ENCODE results near the gene ZBTB47. TPM values are rescaled to one million over a fixed set of nuclear protein-coding genes. Genes with fewer than 3 reads are reported as not detected.

Gene ZBTB47
- total RNA-seq, 4 donors from 2014 or later: 41.5 to 67.6 (median 50.3) TPM

GRCh38 chr3:42651248-42652091, 2.0 kb upstream of the ZBTB47 start:
- DNase-seq (ENCODE audit: low spot score) (no peak), ATAC-seq (ENCODE audit: low FRiP score) (peak; percentile 39)

GRCh38 chr3:42652251-42652610, 1.3 kb upstream of the ZBTB47 start:
- no peak for TF ChIP-seq CTCF (IDR thresholded peaks at IDR 0.05)
- DNase-seq (ENCODE audit: low spot score) (no peak), ATAC-seq (ENCODE audit: low FRiP score) (no peak)

More at GRCh38 chr3:42651248-42652091, 2.0 kb upstream of the ZBTB47 start:
- no peak for TF ChIP-seq CTCF (IDR thresholded peaks at IDR 0.05)

DNA sequence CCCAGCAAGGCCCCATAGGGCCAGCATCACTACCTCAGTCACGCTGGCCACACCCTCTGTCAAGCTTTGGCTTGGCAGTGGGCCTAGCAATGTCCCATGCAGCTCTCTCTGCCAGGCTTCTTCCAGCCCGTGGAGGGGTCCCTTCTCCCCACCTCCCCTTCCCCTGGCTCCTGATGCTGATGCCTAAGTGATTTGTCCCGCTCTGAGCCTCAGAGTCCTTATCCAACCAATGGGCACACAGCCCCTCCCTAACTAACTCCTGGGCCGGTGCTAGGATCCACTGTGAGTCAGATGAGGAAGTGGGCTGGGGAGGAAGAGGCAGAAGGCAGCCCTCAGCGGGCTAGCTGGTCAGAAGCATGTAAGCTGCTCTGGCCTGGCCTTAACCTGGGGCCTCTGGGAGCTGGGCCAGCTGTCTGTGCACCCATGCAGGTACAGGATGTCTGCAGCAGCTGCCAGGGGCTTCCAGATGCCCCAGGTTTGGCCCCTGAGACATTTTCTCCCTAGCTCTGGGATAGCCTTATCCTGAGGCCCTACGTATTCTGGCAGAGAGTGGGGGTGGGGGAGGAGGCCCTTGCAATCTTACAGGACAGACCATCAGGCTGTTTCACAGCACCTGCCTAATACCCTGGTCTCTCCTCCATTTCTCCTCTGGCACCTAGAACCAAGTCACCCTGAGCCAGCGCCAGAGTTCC, 740 bp upstream of the ZBTB47 start:
- no peak for TF ChIP-seq CTCF (IDR thresholded peaks at IDR 0.05)
- peak; percentile 49 for DNase-seq (ENCODE audit: low spot score)
- peak; percentile 44 for ATAC-seq (ENCODE audit: low FRiP score)

GRCh38 chr3:42653303-42653559, 266 bp upstream of the ZBTB47 start:
- no peak for TF ChIP-seq CTCF (IDR thresholded peaks at IDR 0.05)
- DNase-seq (ENCODE audit: low spot score) (no peak), ATAC-seq (ENCODE audit: low FRiP score) (no peak)

DNA sequence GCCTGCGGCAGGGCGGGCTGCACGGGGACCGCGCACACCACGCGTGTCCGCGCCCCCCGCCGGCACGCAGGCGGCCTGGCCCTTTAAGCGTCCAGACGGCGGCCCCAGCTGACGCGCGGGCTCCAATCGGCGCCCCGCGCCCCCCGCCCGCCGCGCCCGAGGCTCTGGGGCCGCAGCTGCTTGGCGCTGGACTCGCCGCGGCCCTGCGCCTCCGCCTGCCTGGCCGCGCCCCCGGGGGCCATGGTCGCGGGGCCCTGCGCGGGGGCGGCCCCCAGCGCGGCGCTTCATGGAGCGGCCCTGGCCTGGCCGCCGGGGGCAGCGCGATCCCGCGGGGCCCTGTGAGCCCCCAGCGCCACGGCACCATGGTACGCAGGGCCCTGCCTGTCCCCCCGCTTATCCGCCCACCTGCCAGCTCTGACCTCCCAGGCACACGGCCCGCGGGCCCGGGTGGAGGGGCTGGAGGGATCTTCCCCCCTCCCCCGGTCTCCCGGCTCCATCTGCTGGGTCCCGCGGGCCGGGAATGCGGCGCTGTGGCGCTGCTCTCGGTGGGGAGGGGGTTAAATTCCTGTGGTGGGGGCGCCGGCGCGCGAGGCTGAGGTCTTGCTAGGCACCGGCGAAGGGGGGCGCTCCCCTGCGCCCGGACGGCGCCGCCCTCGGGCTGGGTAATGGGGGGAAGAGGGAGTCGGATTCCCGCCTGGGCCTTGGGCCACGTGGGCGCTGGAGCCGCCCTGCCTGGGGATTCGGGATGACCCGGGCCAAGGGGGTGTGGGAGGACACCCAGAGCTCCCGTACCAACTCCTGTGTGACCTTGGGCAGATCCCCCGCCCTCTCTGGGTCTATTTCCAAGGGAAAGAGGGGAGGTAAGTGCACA, 1.1 kb downstream of the ZBTB47 start:
- no peak for DNase-seq (ENCODE audit: low spot score)
- TF ChIP-seq CTCF (IDR thresholded peaks at IDR 0.05): no peak
- ATAC-seq (ENCODE audit: low FRiP score): peak; percentile 31

GRCh38 chr3:42655331-42655888, 1.9 kb downstream of the ZBTB47 start:
- no peak for ATAC-seq (ENCODE audit: low FRiP score)
- no peak for TF ChIP-seq CTCF (IDR thresholded peaks at IDR 0.05)
- no peak for DNase-seq (ENCODE audit: low spot score)
